SK-N-SH (cell line): ENCODE measurements around the gene TMEM94. TPM values are rescaled to one million over a fixed set of nuclear protein-coding genes. Genes with fewer than 3 reads are reported as not detected.
A peak's percentile ranks its signal among the peaks of the same experiment; 100 is the strongest.
"Not testable (repeated sequence)": the region's sequence is repeated elsewhere in the genome, so short reads cannot be mapped to it uniquely, and the experiment has no call there.

Experiments used
- CTCF ChIA-PET: fragments of 300-600, 350-600 bp; formaldehyde crosslinking; extraction: SDS; loops from one replicate; lab custom pipeline; 2021; lab: Yijun Ruan, JAX
- POLR2A ChIA-PET: fragments of 350-600 bp; sonication (Branson Sonifier 250); formaldehyde crosslinking; extraction: SDS; loops from one replicate; lab custom pipeline; 2020; ENCODE audit warnings: antibody characterized with exemption, inconsistent platforms; lab: Yijun Ruan, JAX
- DNase-seq: peaks from one replicate; pipeline ENCODE4 v3.0.0; 2012
- H2AFZ ChIP-seq: fragments of 200-600 bp; sonication (generic); 2 replicates; pipeline ENCODE4 v1.8.1; 2016; ENCODE audit warnings: antibody characterized with exemption, mild to moderate bottlenecking, low read depth
- H3F3A ChIP-seq: fragments of 200-600 bp; sonication (generic); replicated peaks from 2 replicates; pipeline ENCODE3; 2016; ENCODE audit warnings: antibody characterized with exemption, mild to moderate bottlenecking; ENCODE audit not compliant: insufficient read depth
- H3K27ac ChIP-seq, 2 experiments: fragments of 200-500 bp in 1 of 2; fragments of 200-600 bp in 1 of 2; sonication (Bioruptor generic) in 1 of 2; sonication (generic), shearing (Covaris generic) in 1 of 2; 2 replicates each; pipeline versions ENCODE4 v1.5.1 to v1.6.1; 2014 to 2016; ENCODE audit warnings: low read depth in 2 of 2, inconsistent platforms in 1 of 2, low read length in 1 of 2, mild to moderate bottlenecking in 1 of 2, mixed read lengths in 1 of 2
- H3K27me3 ChIP-seq: fragments of 200-600 bp; sonication (generic), shearing (Covaris generic); 2 replicates; pipeline ENCODE4 v1.6.1; 2016; ENCODE audit warnings: mixed run types; ENCODE audit not compliant: insufficient read depth
- H3K36me3 ChIP-seq, 2 experiments: fragments of 200-500 bp in 1 of 2; fragments of 200-600 bp in 1 of 2; sonication (Bioruptor generic) in 1 of 2; sonication (generic) in 1 of 2; replicated peaks in 1 of 2; 2 replicates each; pipeline versions ENCODE3 to v1.5.1; 2014 to 2016; ENCODE audit warnings: low read length in 1 of 2, mild to moderate bottlenecking in 1 of 2; ENCODE audit not compliant: insufficient read depth in 2 of 2, control insufficient read depth in 1 of 2
- H3K4me1 ChIP-seq, 2 experiments: fragments of 200-500 bp in 1 of 2; fragments of 200-600 bp in 1 of 2; sonication (Bioruptor generic) in 1 of 2; sonication (generic), shearing (Covaris generic) in 1 of 2; 2 replicates each; pipeline versions ENCODE4 v1.5.1 to v1.6.1; 2014 to 2016; ENCODE audit warnings: low read depth in 1 of 2, low read length in 1 of 2, mixed run types in 1 of 2; ENCODE audit not compliant: insufficient read depth in 2 of 2, control insufficient read depth in 1 of 2
- H3K4me2 ChIP-seq: fragments of 200-600 bp; sonication (generic), shearing (Covaris generic); 2 replicates; pipeline ENCODE4 v1.6.1; 2017; ENCODE audit warnings: mixed run types
- H3K4me3 ChIP-seq, 2 experiments: fragments of 200-500 bp in 1 of 2; fragments of 200-600 bp in 1 of 2; sonication (Bioruptor generic) in 1 of 2; sonication (generic), shearing (Covaris generic) in 1 of 2; 2 replicates each; pipeline versions ENCODE4 v1.5.1 to v1.8.1; 2014 to 2016; ENCODE audit warnings: low read depth in 2 of 2, inconsistent platforms in 1 of 2, low read length in 1 of 2, mild to moderate bottlenecking in 1 of 2, mixed read lengths in 1 of 2, moderate library complexity in 1 of 2
- H3K79me2 ChIP-seq: fragments of 200-600 bp; sonication (generic); 2 replicates; pipeline ENCODE4 v1.8.1; 2017; ENCODE audit warnings: mild to moderate bottlenecking; ENCODE audit not compliant: insufficient read depth
- H3K9ac ChIP-seq: fragments of 200-600 bp; sonication (generic); 2 replicates; pipeline ENCODE4 v1.6.1; 2017; ENCODE audit warnings: mixed run types
- H3K9me2 ChIP-seq: fragments of 200-600 bp; sonication (generic); 2 replicates; pipeline ENCODE4 v1.6.1; 2017; ENCODE audit warnings: mixed run types
- H3K9me3 ChIP-seq: fragments of 200-600 bp; sonication (generic); 2 replicates; pipeline ENCODE4 v1.6.1; 2017; ENCODE audit warnings: mixed run types, mild to moderate bottlenecking, moderate library complexity
- H4K20me1 ChIP-seq: fragments of 200-600 bp; sonication (generic); 2 replicates; pipeline ENCODE4 v1.6.1; 2017; ENCODE audit warnings: mild to moderate bottlenecking, mixed run types; ENCODE audit not compliant: insufficient read depth
- EZH2phosphoT487 ChIP-seq: fragments of 200-600 bp; sonication (generic); IDR thresholded peaks from 2 replicates; pipeline ENCODE4 v1.6.1; 2017; ENCODE audit warnings: low read depth, mixed run types, mild to moderate bottlenecking, antibody characterized with exemption, moderate library complexity, borderline replicate concordance
- MXI1 ChIP-seq: IDR thresholded peaks from 2 replicates; pipeline ENCODE4 v1.6.1; 2012; ENCODE audit warnings: mild to moderate bottlenecking, low read depth, low read length, improper control_type of control experiment
- NRF1 ChIP-seq: IDR thresholded peaks from 2 replicates; pipeline ENCODE4 v1.6.1; 2012; ENCODE audit warnings: low read depth, mild to moderate bottlenecking, low read length
- POLR2AphosphoS5 ChIP-seq: IDR thresholded peaks from 2 replicates; pipeline ENCODE4 v1.6.1; 2012; ENCODE audit warnings: low read depth, low read length
- REST ChIP-seq: IDR thresholded peaks from 2 replicates; pipeline ENCODE4 v1.6.1; 2012; ENCODE audit warnings: mild to moderate bottlenecking, low read depth, low read length, moderate library complexity
- RFX5 ChIP-seq: IDR thresholded peaks from 2 replicates; pipeline ENCODE4 v1.6.1; 2012; ENCODE audit warnings: mild to moderate bottlenecking, improper control_type of control experiment, low read length
- SMC3 ChIP-seq: IDR thresholded peaks from 2 replicates; pipeline ENCODE4 v1.6.1; 2012; ENCODE audit warnings: low read depth, low read length, improper control_type of control experiment
- WGBS: methylation state at CpG from one replicate; pipeline ENCODE4 v1.1.6; 2017; ENCODE audit warnings: low lambda C conversion rate; 5-methylcytosine and 5-hydroxymethylcytosine counted together
- polyA plus RNA-seq, 3 experiments: library from polyadenylated mRNA; depleted of rRNA; stranded (reverse); fragments of >200 nt; gene quantifications; 2 replicates each; pipeline ENCODE4 v1.2.3, GENCODE V29; 2012

Gene TMEM94
- polyA plus RNA-seq, 1 of the 3 experiments (the other 2 are of a cell fraction) = 89.9 TPM

- Histone ChIP-seq H4K20me1 (no peaks in the 10 kb centered on the region), H3K79me2 (peaks cover 25% of the 10 kb centered on the region), H3K27ac (no peak overlapping the region), H3K27me3 (no peaks in the 10 kb centered on the region), H3F3A (no peaks in the 10 kb centered on the region), H3K36me3 (no peaks in the 10 kb centered on the region), H3K9me2 (no peaks in the 10 kb centered on the region), H2AFZ (0 out of 2 replicates have a peak overlapping the region, but pooled peaks have one; percentile 12), H3K4me1 (peaks cover 0 to 12% of the 10 kb centered on the region in 2 experiments; a peak in 3 of 4 replicates), H3K4me2 (no peak overlapping the region), H3K9ac (no peak overlapping the region), H3K9me3 (no peaks in the 10 kb centered on the region), H3K4me3 (no peak overlapping the region)
- ChIA-PET CTCF (interaction anchor here (0.6 to 3.4 kb wide), 7 partner anchors 17 to 373 kb away, joined by 3 to 10 read pairs (median 3); partner anchors contain the start of genes SLC25A19, SMIM5 and TSEN54), POLR2A (no interaction called here)
- no peak for DNase-seq
- TF ChIP-seq NRF1 (no peak), SMC3 (no peak), REST (no peak), MXI1 (no peak), EZH2phosphoT487 (no peak)
These were observed 2.2 kb upstream of the TMEM94 start for GRCh38 chr17:75454193-75454592.

GRCh38 chr17:75454672-75455071 is 1.8 kb upstream of the TMEM94 start:
- DNase-seq, H3K9ac ChIP-seq, H3K9me2 ChIP-seq, H3K27ac ChIP-seq, H3K4me3 ChIP-seq, H3F3A ChIP-seq, H3K4me2 ChIP-seq, POLR2A ChIA-PET, H3K27me3 ChIP-seq, H2AFZ ChIP-seq, H4K20me1 ChIP-seq, H3K36me3 ChIP-seq, H3K9me3 ChIP-seq: not testable (repeated sequence)
- Histone ChIP-seq H3K4me1 (peaks cover 0 to 12% of the 10 kb centered on the region in 2 experiments; a peak in 3 of 4 replicates), H3K79me2 (peaks cover 30% of the 10 kb centered on the region)
- 88% methylated on average over 3 of the region's 3 CpGs for WGBS
- CTCF ChIA-PET = interaction anchor here (0.6 to 3.4 kb wide), 5 partner anchors 16 to 372 kb away, joined by 3 to 10 read pairs (median 3); partner anchors contain the start of gene SMIM5

GRCh38 chr17:75456039-75456416 is 407 bp upstream of the TMEM94 start:
- peaks cover 36% of the 10 kb centered on the region for H3K79me2 ChIP-seq
- peak overlapping the region; percentile 92 for H2AFZ ChIP-seq
- H3K9me2 ChIP-seq = no peaks in the 10 kb centered on the region
- peak; percentile 55 for DNase-seq
- POLR2A ChIA-PET = interaction anchor here (0.7 to 1.6 kb wide), 17 partner anchors 8 to 324 kb away, joined by 3 to 15 read pairs (median 4); partner anchors contain the start of genes GGA3, MRPS7, SMIM5 and TSEN54
- H3F3A ChIP-seq = no peaks in the 10 kb centered on the region
- H3K4me2 ChIP-seq = peak overlapping the region; percentile 95
- peak overlapping the region; percentile 92 for H3K9ac ChIP-seq
- peak overlapping the region; percentile 90 to 94 for H3K27ac ChIP-seq
- TF ChIP-seq MXI1 (peak; percentile 77), RFX5 (no peak), POLR2AphosphoS5 (peak; percentile 98)
- TF ChIP-seq, all 33 proteins: peak for 2
- no peaks in the 10 kb centered on the region for H3K27me3 ChIP-seq
- no peaks in the 10 kb centered on the region for H3K36me3 ChIP-seq
- peaks cover 0 to 15% of the 10 kb centered on the region in 2 experiments; a peak in 3 of 4 replicates for H3K4me1 ChIP-seq
- peak overlapping the region; percentile 74 to 82 for H3K4me3 ChIP-seq
- WGBS = 6% methylated on average over 13 of the region's 13 CpGs
- CTCF ChIA-PET = interaction anchor here (0.7 to 3.4 kb wide), 13 partner anchors 9 to 294 kb away, joined by 3 to 13 read pairs (median 4); partner anchors contain the start of genes MIF4GD, SMIM5 and TSEN54
- no peaks in the 10 kb centered on the region for H4K20me1 ChIP-seq
- H3K9me3 ChIP-seq = no peaks in the 10 kb centered on the region
